ENCODE results near the gene REPIN1. TPM values are rescaled to one million over a fixed set of nuclear protein-coding genes. Genes with fewer than 3 reads are reported as not detected.

REPIN1 gene
- total and polyA plus RNA-seq, 7 donors, result 50.9 to 131 (median 56.5) TPM

DNA sequence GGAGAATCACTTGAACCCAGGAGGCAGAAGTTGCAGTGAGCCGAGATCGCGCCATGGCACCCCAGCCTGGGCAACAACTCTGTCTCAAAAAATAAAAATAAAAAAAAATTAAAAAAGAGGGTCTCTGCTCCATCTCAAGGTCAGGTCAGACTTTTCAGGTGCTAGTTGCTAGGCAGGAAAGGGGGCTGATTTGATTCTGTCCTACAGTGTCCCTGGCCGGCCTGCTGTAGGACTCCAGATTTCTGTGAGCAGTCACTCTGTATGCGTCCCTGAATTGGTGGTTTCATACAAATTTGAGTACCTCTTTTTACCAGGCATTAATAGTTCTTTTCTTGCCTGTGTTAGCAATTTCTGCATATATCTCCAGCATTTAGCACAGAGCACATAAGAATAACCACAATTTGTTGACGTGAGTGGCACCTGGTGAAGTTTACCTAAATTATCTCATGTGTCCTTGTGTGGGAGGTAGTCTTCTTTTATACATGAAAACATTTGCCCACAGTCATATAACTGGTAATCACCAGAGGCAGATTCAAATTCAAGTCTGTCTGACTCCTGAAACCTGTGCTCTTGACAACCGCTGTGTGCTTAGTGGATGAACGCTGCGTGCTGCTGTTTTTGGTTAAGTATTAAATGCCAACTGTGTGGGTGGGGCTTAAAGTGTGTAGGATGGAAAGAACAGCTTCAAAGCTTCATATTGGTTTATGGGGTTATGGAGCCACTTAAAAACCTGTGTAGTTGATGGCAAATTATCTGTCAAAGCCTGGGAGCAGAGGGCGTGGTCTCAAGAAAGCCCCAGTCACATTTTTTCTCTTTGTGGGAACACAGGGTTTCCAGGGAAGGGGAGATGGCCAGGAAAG lies 7.3 kb downstream of the REPIN1 start:
- no peak overlapping the region for H3K4me3 ChIP-seq
- no peaks in the 10 kb centered on the region for H3K27me3 ChIP-seq
- peaks cover 0 to 36% (median 19%) of the 10 kb centered on the region in 4 donors for H3K36me3 ChIP-seq
- intact Hi-C loops (cut with DNase I), result loop anchor here (10.0 kb wide), 1 partner anchor 589 kb away; no protein-coding TSS in a partner anchor
- TF ChIP-seq, protein P1, sequence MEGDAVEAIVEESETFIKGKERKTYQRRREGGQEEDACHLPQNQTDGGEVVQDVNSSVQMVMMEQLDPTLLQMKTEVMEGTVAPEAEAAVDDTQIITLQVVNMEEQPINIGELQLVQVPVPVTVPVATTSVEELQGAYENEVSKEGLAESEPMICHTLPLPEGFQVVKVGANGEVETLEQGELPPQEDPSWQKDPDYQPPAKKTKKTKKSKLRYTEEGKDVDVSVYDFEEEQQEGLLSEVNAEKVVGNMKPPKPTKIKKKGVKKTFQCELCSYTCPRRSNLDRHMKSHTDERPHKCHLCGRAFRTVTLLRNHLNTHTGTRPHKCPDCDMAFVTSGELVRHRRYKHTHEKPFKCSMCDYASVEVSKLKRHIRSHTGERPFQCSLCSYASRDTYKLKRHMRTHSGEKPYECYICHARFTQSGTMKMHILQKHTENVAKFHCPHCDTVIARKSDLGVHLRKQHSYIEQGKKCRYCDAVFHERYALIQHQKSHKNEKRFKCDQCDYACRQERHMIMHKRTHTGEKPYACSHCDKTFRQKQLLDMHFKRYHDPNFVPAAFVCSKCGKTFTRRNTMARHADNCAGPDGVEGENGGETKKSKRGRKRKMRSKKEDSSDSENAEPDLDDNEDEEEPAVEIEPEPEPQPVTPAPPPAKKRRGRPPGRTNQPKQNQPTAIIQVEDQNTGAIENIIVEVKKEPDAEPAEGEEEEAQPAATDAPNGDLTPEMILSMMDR (IDR thresholded peaks at IDR 0.05), result no peak
- no peak for TF ChIP-seq POLR2AphosphoS5 (IDR thresholded peaks at IDR 0.05)
- TF ChIP-seq EP300 (IDR thresholded peaks at IDR 0.05), result no peak
- TF ChIP-seq POLR2A (IDR thresholded peaks at IDR 0.05), result no peak
- no peaks in the 10 kb centered on the region for H3K9me3 ChIP-seq
- peaks cover 0 to 45% (median 38%) of the 10 kb centered on the region in 4 donors for H3K4me1 ChIP-seq
- WGBS, 2 donors, result 20 to 60% methylated on average over 10 of the region's 10 CpGs
- no peak for DNase-seq
- peak overlapping the region in 3 of 4 donors; percentile 37 to 93 (median 42) for H3K27ac ChIP-seq

DNA sequence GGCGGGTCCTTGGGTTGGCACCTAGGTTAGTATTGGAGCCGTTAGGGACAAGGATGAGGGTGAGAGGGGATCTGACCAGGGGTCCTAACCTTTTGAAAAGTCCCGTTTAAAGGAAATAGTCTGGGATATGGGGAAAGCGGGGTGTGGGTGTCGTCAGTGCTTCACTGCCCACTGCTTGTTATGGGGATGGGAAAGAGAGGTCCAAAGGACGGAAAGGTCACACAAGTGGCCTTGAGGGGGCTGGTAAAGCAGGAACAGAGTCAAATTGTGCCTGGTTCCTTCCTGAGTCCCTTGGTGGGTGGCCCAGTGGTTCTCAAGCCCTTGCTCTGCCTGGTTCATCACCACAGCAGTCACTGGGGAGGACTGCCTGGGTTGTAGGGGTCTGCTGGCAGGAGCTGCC lies 7.9 kb downstream of the REPIN1 start:
- WGBS, 2 donors, result 20 to 67% methylated on average over 6 of the region's 6 CpGs
- H3K27me3 ChIP-seq, result no peaks in the 10 kb centered on the region
- H3K9me3 ChIP-seq, result no peaks in the 10 kb centered on the region
- peaks cover 0 to 46% (median 36%) of the 10 kb centered on the region in 4 donors for H3K4me1 ChIP-seq
- no peak for DNase-seq
- TF ChIP-seq, protein P1 (IDR thresholded peaks at IDR 0.05), result no peak
- TF ChIP-seq EP300 (IDR thresholded peaks at IDR 0.05) (no peak), POLR2A (IDR thresholded peaks at IDR 0.05) (no peak), POLR2AphosphoS5 (IDR thresholded peaks at IDR 0.05) (no peak)
- no peak overlapping the region for H3K4me3 ChIP-seq
- peak overlapping the region in 3 of 4 donors; percentile 37 to 93 (median 42) for H3K27ac ChIP-seq
- intact Hi-C loops (cut with DNase I), result loop anchor here (10.0 kb wide), 1 partner anchor 588 kb away; no protein-coding TSS in a partner anchor
- peaks cover 0 to 29% (median 16%) of the 10 kb centered on the region in 4 donors for H3K36me3 ChIP-seq

GRCh38 chr7:150377196-150377595 lies 8.6 kb downstream of the REPIN1 start:
- no peaks in the 10 kb centered on the region for H3K27me3 ChIP-seq
- no peaks in the 10 kb centered on the region for H3K9me3 ChIP-seq
- peaks cover 0 to 23% (median 12%) of the 10 kb centered on the region in 4 donors for H3K36me3 ChIP-seq
- H3K4me3 ChIP-seq, result no peak overlapping the region
- intact Hi-C loops (cut with DNase I), result loop anchor here (10.0 kb wide), 1 partner anchor 588 kb away; no protein-coding TSS in a partner anchor
- WGBS, 2 donors, result 6 to 28% methylated on average over 3 of the region's 3 CpGs
- H3K27ac ChIP-seq, result peak overlapping the region in 3 of 4 donors; percentile 91 to 95 (median 93)
- DNase-seq, result no peak
- peaks cover 0 to 52% (median 38%) of the 10 kb centered on the region in 4 donors for H3K4me1 ChIP-seq
- TF ChIP-seq POLR2AphosphoS5 (IDR thresholded peaks at IDR 0.05) (no peak), POLR2A (IDR thresholded peaks at IDR 0.05) (no peak), EP300 (IDR thresholded peaks at IDR 0.05) (no peak)
- TF ChIP-seq, protein P1 (IDR thresholded peaks at IDR 0.05), result no peak

DNA sequence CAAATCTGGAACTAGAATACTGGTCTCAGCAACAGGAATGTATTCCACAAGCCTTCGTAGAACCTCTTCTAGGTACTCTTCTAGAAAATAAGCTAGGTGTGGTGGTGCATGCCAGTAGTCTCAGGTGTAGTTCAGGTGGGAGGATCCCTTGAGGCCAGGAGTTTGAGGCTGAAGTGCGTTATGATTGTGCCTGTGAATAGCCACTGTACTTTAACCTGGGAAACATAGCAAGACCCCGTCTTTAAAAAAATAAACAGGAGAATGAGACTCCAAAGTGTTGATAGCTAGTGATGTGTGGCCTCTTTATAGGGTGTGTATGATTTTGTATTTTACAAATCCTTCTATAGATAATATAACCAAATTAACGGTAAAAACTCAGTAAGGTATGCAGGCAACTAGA lies 9.0 kb downstream of the REPIN1 start:
- intact Hi-C loops (cut with DNase I), result loop anchor here (1.0 to 10.0 kb wide), 3 partner anchors 7 to 587 kb away; partner anchors contain the start of gene RARRES2
- Histone ChIP-seq H3K9me3 (no peaks in the 10 kb centered on the region), H3K4me1 (peaks cover 0 to 52% (median 38%) of the 10 kb centered on the region in 4 donors), H3K36me3 (peaks cover 0 to 18% (median 8%) of the 10 kb centered on the region in 4 donors), H3K27me3 (no peaks in the 10 kb centered on the region), H3K27ac (peak overlapping the region; percentile 91 to 95 (median 94)), H3K4me3 (no peak overlapping the region)
- TF ChIP-seq POLR2AphosphoS5 (IDR thresholded peaks at IDR 0.05), result no peak
- TF ChIP-seq EP300 (IDR thresholded peaks at IDR 0.05), result no peak
- TF ChIP-seq, protein P1 (IDR thresholded peaks at IDR 0.05), result no peak
- TF ChIP-seq POLR2A (IDR thresholded peaks at IDR 0.05), result no peak
- no peak for DNase-seq
- 16 to 51% methylated on average over 4 of the region's 4 CpGs for WGBS, 2 donors

Measured in sigmoid colon (tissue), 7 donors.